Astrocyte (in vitro differentiated cells and primary cell): Measurements from ENCODE around the gene SNAPC1.

Source experiments
- EZH2 ChIP-seq: IDR thresholded peaks from 2 replicates; pipeline ENCODE4 v1.6.1; 2012; ENCODE audit warnings: mild to moderate bottlenecking, low read length, inconsistent platforms; ENCODE audit not compliant: insufficient read depth
- TF ChIP-seq, protein P1 (sequence below): IDR thresholded peaks from 2 replicates; pipeline ENCODE4 v1.5.1; 2011; ENCODE audit warnings: low read depth, mild to moderate bottlenecking, inconsistent platforms, low read length, moderate library complexity; ENCODE audit not compliant: insufficient read depth

DNA sequence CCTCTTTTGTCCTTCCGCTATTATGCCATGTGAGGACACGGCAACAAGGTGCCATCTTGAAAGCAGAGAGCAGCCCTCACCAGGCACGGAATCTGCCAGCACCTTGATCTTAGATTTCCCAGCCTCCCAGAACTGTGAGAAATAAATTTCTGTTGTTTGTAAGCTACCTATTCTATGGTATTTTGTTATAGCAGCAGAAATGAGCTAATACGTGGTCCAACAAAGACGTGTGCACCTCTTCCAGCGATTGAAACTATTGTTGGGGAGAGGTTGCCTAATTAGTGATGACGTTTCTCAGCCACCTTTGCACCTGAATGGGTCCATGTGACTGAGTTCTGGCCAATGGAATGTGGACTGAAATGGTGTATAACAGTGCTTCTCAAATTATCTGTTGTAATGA, 2.3 kb upstream of the SNAPC1 start:
- TF ChIP-seq, protein P1, sequence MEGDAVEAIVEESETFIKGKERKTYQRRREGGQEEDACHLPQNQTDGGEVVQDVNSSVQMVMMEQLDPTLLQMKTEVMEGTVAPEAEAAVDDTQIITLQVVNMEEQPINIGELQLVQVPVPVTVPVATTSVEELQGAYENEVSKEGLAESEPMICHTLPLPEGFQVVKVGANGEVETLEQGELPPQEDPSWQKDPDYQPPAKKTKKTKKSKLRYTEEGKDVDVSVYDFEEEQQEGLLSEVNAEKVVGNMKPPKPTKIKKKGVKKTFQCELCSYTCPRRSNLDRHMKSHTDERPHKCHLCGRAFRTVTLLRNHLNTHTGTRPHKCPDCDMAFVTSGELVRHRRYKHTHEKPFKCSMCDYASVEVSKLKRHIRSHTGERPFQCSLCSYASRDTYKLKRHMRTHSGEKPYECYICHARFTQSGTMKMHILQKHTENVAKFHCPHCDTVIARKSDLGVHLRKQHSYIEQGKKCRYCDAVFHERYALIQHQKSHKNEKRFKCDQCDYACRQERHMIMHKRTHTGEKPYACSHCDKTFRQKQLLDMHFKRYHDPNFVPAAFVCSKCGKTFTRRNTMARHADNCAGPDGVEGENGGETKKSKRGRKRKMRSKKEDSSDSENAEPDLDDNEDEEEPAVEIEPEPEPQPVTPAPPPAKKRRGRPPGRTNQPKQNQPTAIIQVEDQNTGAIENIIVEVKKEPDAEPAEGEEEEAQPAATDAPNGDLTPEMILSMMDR = no peak
- TF ChIP-seq EZH2 = no peak
